Keratinocyte (primary cell): ENCODE data around the gene SLC9B2. TPM values are rescaled to one million over a fixed set of nuclear protein-coding genes. Genes with fewer than 3 reads are reported as not detected.

Source experiments
- DNase-seq: peaks from one replicate; pipeline ENCODE4 v3.0.0-alpha.2; 2011; ENCODE audit warnings: low read depth, missing footprints, low spot score
- FAIRE-seq: peaks from 2 replicates; lab custom pipeline; 2011; peaks lifted over from hg19 to GRCh38; lab: Jason Lieb, UNC
- H2AFZ ChIP-seq: 2 replicates; pipeline ENCODE4 v1.6.0; 2012; ENCODE audit warnings: low read length, control low read depth, inconsistent platforms; ENCODE audit not compliant: control insufficient read depth
- H3K27ac ChIP-seq: 2 replicates; pipeline ENCODE4 v1.5.1; 2011; ENCODE audit warnings: low read length; ENCODE audit not compliant: control insufficient read depth, insufficient read depth
- H3K27me3 ChIP-seq: 3 replicates; pipeline ENCODE4 v1.6.0; 2011; ENCODE audit warnings: low read length; ENCODE audit not compliant: control insufficient read depth, insufficient read depth; ENCODE audit errors: extremely low read depth
- H3K36me3 ChIP-seq, 2 experiments: 2 replicates in 1 of 2; 3 replicates in 1 of 2; pipeline ENCODE4 v1.5.1; 2011; ENCODE audit warnings: low read length in 2 of 2, mild to moderate bottlenecking in 1 of 2; ENCODE audit not compliant: control insufficient read depth in 2 of 2, insufficient read depth in 2 of 2; ENCODE audit errors: extremely low read depth in 1 of 2
- H3K4me1 ChIP-seq: 3 replicates; pipeline ENCODE4 v1.5.1; 2011; ENCODE audit warnings: low read length; ENCODE audit not compliant: control insufficient read depth, insufficient read depth; ENCODE audit errors: extremely low read depth
- H3K4me2 ChIP-seq: 3 replicates; pipeline ENCODE4 v1.6.0; 2011; ENCODE audit warnings: low read depth, low read length; ENCODE audit not compliant: control insufficient read depth, insufficient read depth; ENCODE audit errors: extremely low read depth
- H3K4me3 ChIP-seq, 3 experiments: fragments of 200-600 bp in 1 of 3; sonication (generic) in 1 of 3; 2 replicates in 2 of 3; 3 replicates in 1 of 3; pipeline ENCODE4 v1.5.1; 2011 to 2016; ENCODE audit warnings: low read length in 3 of 3, mild to moderate bottlenecking in 3 of 3, control low read depth in 2 of 3, inconsistent platforms in 1 of 3, low read depth in 1 of 3, mixed read lengths in 1 of 3, mixed run types in 1 of 3, moderate library complexity in 1 of 3; ENCODE audit not compliant: control insufficient read depth in 2 of 3, insufficient read depth in 2 of 3; ENCODE audit errors: extremely low read depth in 1 of 3
- H3K79me2 ChIP-seq: 2 replicates; pipeline ENCODE4 v1.6.0; 2012; ENCODE audit warnings: low read length; ENCODE audit not compliant: control insufficient read depth, insufficient read depth
- H3K9ac ChIP-seq: 3 replicates; pipeline ENCODE4 v1.6.0; 2011; ENCODE audit warnings: low read length; ENCODE audit not compliant: control insufficient read depth, insufficient read depth; ENCODE audit errors: extremely low read depth
- H3K9me1 ChIP-seq: 3 replicates; pipeline ENCODE4 v1.6.0; 2011; ENCODE audit warnings: low read length; ENCODE audit not compliant: control insufficient read depth, insufficient read depth; ENCODE audit errors: extremely low read depth
- H3K9me3 ChIP-seq: 2 replicates; pipeline ENCODE4 v1.5.1; 2012; ENCODE audit warnings: low read depth, low read length; ENCODE audit not compliant: control insufficient read depth
- H4K20me1 ChIP-seq: 3 replicates; pipeline ENCODE4 v1.6.0; 2011; ENCODE audit warnings: low read length; ENCODE audit not compliant: control insufficient read depth, insufficient read depth; ENCODE audit errors: extremely low read depth
- EZH2 ChIP-seq: IDR thresholded peaks from one replicate; pipeline ENCODE4 v1.6.1; 2012; ENCODE audit warnings: inconsistent platforms, mild to moderate bottlenecking, low read length, moderate library complexity
- dilution Hi-C: fragments of 300-500 bp; cut with MboI; formaldehyde crosslinking; loops from one replicate; pipeline ENCODE4 v1.7.0; 2020; ENCODE audit warnings: low sequenced_read_pairs; ENCODE audit not compliant: extremely low pct_ligation_motif_present
- polyA plus RNA-seq, 5 experiments: library from polyadenylated mRNA; depleted of rRNA in 3 of 5; stranded (reverse) in 3 of 5; stranded (forward) in 1 of 5; unstranded in 1 of 5; fragments of >200 nt; gene quantifications; 1 replicate in 1 of 5; 2 replicates in 3 of 5; 3 replicates in 1 of 5; pipeline versions ENCODE4 v1.2.1 to v1.2.3, GENCODE V29; 2011 to 2012; ENCODE audit warnings: missing spikeins in 2 of 5, low read depth in 1 of 5, low replicate concordance in 1 of 5
- TF ChIP-seq, protein P1 (sequence below), 3 experiments: IDR thresholded peaks in 1 of 3; conservative IDR thresholded peaks in 1 of 3; optimal IDR thresholded peaks in 1 of 3; 2 replicates in 2 of 3; 3 replicates in 1 of 3; pipeline versions ENCODE3 to v1.5.1; 2011; ENCODE audit warnings: low read length in 3 of 3, mild to moderate bottlenecking in 3 of 3, moderate library complexity in 2 of 3, control low read depth in 1 of 3, inconsistent platforms in 1 of 3; ENCODE audit not compliant: insufficient read depth in 2 of 3; ENCODE audit errors: extremely low read depth in 1 of 3

The SLC9B2 gene
- polyA plus RNA-seq, 1 donor (not counting 4 experiments of a cell fraction or from before 2014, with no cell fraction given), result 14.6 TPM

DNA sequence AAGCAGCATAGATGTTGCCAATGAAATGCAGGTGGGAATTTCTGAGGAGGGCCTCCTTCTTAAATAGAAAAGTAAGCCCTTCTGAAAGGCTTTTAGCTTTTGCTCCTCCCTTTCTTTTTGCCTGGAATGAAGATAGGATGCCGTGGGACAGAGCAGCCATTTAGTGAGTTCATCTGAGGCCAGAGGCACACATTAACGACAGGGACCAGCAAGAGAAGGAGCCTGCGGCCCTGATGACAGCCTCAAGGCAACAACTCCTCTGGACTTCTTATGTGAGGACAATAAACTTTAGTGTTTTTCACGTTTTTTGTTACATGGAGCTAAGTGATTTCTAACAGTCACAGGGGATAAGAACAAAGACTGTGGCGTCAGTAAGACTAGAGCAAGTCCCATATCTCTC, 24.1 kb upstream of the SLC9B2 start:
- H3K79me2 ChIP-seq, result no peaks in the 10 kb centered on the region
- TF ChIP-seq, protein P1, sequence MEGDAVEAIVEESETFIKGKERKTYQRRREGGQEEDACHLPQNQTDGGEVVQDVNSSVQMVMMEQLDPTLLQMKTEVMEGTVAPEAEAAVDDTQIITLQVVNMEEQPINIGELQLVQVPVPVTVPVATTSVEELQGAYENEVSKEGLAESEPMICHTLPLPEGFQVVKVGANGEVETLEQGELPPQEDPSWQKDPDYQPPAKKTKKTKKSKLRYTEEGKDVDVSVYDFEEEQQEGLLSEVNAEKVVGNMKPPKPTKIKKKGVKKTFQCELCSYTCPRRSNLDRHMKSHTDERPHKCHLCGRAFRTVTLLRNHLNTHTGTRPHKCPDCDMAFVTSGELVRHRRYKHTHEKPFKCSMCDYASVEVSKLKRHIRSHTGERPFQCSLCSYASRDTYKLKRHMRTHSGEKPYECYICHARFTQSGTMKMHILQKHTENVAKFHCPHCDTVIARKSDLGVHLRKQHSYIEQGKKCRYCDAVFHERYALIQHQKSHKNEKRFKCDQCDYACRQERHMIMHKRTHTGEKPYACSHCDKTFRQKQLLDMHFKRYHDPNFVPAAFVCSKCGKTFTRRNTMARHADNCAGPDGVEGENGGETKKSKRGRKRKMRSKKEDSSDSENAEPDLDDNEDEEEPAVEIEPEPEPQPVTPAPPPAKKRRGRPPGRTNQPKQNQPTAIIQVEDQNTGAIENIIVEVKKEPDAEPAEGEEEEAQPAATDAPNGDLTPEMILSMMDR (optimal IDR thresholded peaks at IDR 0.05 in 1 of 3, IDR thresholded peaks at IDR 0.05 in 1 of 3, conservative IDR thresholded peaks at IDR 0.05 in 1 of 3; ENCODE audit: extremely low read depth in 1 of 3, insufficient read depth in 2 of 3, low read length in 3 of 3), result no peak
- no peak for TF ChIP-seq EZH2
- no peaks in the 10 kb centered on the region for H3K27me3 ChIP-seq
- no peak overlapping the region for H3K4me2 ChIP-seq
- no peaks in the 10 kb centered on the region for H3K36me3 ChIP-seq
- dilution Hi-C loops, result no loop called here
- no peak overlapping the region for H3K4me3 ChIP-seq
- H2AFZ ChIP-seq, result no peak overlapping the region
- no peak overlapping the region for H3K9ac ChIP-seq
- H3K27ac ChIP-seq, result no peak overlapping the region
- no peaks in the 10 kb centered on the region for H3K9me3 ChIP-seq
- FAIRE-seq, result no peak
- peaks cover 8% of the 10 kb centered on the region for H3K4me1 ChIP-seq
- no peaks in the 10 kb centered on the region for H4K20me1 ChIP-seq
- DNase-seq, result no peak
- no peaks in the 10 kb centered on the region for H3K9me1 ChIP-seq

GRCh38 chr4:103099691-103100392, 23.3 kb upstream of the SLC9B2 start, which contains the start of gene BDH2:
Gene BDH2, minus strand, starts transcription at chr4:103099834. Its CDS starts 3,580 bp downstream, at chr4:103096254.
- peak within 1 kb of the TSS; percentile 95 for H2AFZ ChIP-seq
- FAIRE-seq (peak; percentile 92), DNase-seq (peak; percentile 85)
- H3K4me1 ChIP-seq, result peaks cover 8% of the 10 kb centered on the region
- no peaks in the 10 kb centered on the region for H4K20me1 ChIP-seq
- peak within 1 kb of the TSS; percentile 97 for H3K4me2 ChIP-seq
- dilution Hi-C loops, result no loop called here
- peak within 1 kb of the TSS; percentile 72 for H3K27ac ChIP-seq
- no peaks in the 10 kb centered on the region for H3K9me1 ChIP-seq
- peak within 1 kb of the TSS; percentile 39 to 82 (median 77) for H3K4me3 ChIP-seq
- H3K9ac ChIP-seq, result peak within 1 kb of the TSS; percentile 73
- no peak for TF ChIP-seq EZH2
- TF ChIP-seq, protein P1 (optimal IDR thresholded peaks at IDR 0.05 in 1 of 3, IDR thresholded peaks at IDR 0.05 in 1 of 3, conservative IDR thresholded peaks at IDR 0.05 in 1 of 3; ENCODE audit: extremely low read depth in 1 of 3, insufficient read depth in 2 of 3, low read length in 3 of 3), result peak; percentile 2 to 59 (median 50)
- no peaks in the 10 kb centered on the region for H3K9me3 ChIP-seq
- H3K27me3 ChIP-seq, result no peaks in the 10 kb centered on the region
- H3K36me3 ChIP-seq, result no peaks in the 10 kb centered on the region
- no peaks in the 10 kb centered on the region for H3K79me2 ChIP-seq
